ENCODE results near the gene PLCB2.

The PLCB2 gene

GRCh38 chr15:40239693-40240618 is 67.8 kb downstream of the PLCB2 start:
- peaks cover 46% of the 10 kb centered on the region for H3K4me1 ChIP-seq (ENCODE audit: insufficient read depth, poor library complexity, severe bottlenecking)
- TF ChIP-seq, protein P1, sequence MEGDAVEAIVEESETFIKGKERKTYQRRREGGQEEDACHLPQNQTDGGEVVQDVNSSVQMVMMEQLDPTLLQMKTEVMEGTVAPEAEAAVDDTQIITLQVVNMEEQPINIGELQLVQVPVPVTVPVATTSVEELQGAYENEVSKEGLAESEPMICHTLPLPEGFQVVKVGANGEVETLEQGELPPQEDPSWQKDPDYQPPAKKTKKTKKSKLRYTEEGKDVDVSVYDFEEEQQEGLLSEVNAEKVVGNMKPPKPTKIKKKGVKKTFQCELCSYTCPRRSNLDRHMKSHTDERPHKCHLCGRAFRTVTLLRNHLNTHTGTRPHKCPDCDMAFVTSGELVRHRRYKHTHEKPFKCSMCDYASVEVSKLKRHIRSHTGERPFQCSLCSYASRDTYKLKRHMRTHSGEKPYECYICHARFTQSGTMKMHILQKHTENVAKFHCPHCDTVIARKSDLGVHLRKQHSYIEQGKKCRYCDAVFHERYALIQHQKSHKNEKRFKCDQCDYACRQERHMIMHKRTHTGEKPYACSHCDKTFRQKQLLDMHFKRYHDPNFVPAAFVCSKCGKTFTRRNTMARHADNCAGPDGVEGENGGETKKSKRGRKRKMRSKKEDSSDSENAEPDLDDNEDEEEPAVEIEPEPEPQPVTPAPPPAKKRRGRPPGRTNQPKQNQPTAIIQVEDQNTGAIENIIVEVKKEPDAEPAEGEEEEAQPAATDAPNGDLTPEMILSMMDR (IDR thresholded peaks at IDR 0.05; ENCODE audit: poor library complexity, severe bottlenecking) = no peak
- H3K36me3 ChIP-seq (ENCODE audit: low read depth) = no peaks in the 10 kb centered on the region
- peak overlapping the region; percentile 23 for H3K4me3 ChIP-seq (ENCODE audit: severe bottlenecking)
- H3K27ac ChIP-seq (ENCODE audit: poor library complexity, severe bottlenecking) = peak overlapping the region; percentile 91
- peak; percentile 30 for ATAC-seq (ENCODE audit: low read depth)
- H3K9me3 ChIP-seq (ENCODE audit: severe bottlenecking) = no peaks in the 10 kb centered on the region
- no peaks in the 10 kb centered on the region for H3K27me3 ChIP-seq (ENCODE audit: insufficient read depth, poor library complexity, severe bottlenecking)
- DNase-seq (ENCODE audit: low spot score) = no peak

GRCh38 chr15:40239404-40239692 is 68.4 kb downstream of the PLCB2 start:
- DNase-seq (ENCODE audit: low spot score) = no peak
- H3K27ac ChIP-seq (ENCODE audit: poor library complexity, severe bottlenecking) = peak overlapping the region; percentile 91
- H3K9me3 ChIP-seq (ENCODE audit: severe bottlenecking) = no peaks in the 10 kb centered on the region
- no peaks in the 10 kb centered on the region for H3K27me3 ChIP-seq (ENCODE audit: insufficient read depth, poor library complexity, severe bottlenecking)
- peak; percentile 21 for ATAC-seq (ENCODE audit: low read depth)
- H3K4me3 ChIP-seq (ENCODE audit: severe bottlenecking) = peak overlapping the region; percentile 13
- no peaks in the 10 kb centered on the region for H3K36me3 ChIP-seq (ENCODE audit: low read depth)
- TF ChIP-seq, protein P1 (IDR thresholded peaks at IDR 0.05; ENCODE audit: poor library complexity, severe bottlenecking) = no peak
- H3K4me1 ChIP-seq (ENCODE audit: insufficient read depth, poor library complexity, severe bottlenecking) = peaks cover 46% of the 10 kb centered on the region

- ATAC-seq (ENCODE audit: low read depth) (peak; percentile 86), DNase-seq (ENCODE audit: low spot score) (peak; percentile 99)
- TF ChIP-seq, protein P1 (IDR thresholded peaks at IDR 0.05; ENCODE audit: poor library complexity, severe bottlenecking) = no peak
- peak within 1 kb of the TSS; percentile 13 for H3K4me3 ChIP-seq (ENCODE audit: severe bottlenecking)
- H3K27me3 ChIP-seq (ENCODE audit: insufficient read depth, poor library complexity, severe bottlenecking) = no peaks in the 10 kb centered on the region
- H3K36me3 ChIP-seq (ENCODE audit: low read depth) = no peaks in the 10 kb centered on the region
- H3K27ac ChIP-seq (ENCODE audit: poor library complexity, severe bottlenecking) = peak within 1 kb of the TSS; percentile 91
- peaks cover 52% of the 10 kb centered on the region for H3K4me1 ChIP-seq (ENCODE audit: insufficient read depth, poor library complexity, severe bottlenecking)
- no peaks in the 10 kb centered on the region for H3K9me3 ChIP-seq (ENCODE audit: severe bottlenecking)
Measured at GRCh38 chr15:40238532-40239403, 69.0 kb downstream of the PLCB2 start, which contains the start of gene PAK6. Gene PAK6 (plus strand): TSS chr15:40239063. CDS start chr15:40264786, 25,723 bp downstream.

Measured in RWPE2 (cell line).